GM23338 (cell line): ENCODE measurements around the gene IGIP. TPM values are rescaled to one million over a fixed set of nuclear protein-coding genes. Genes with fewer than 3 reads are reported as not detected.

Source experiments
- ATAC-seq: fragments of 200-7000 bp; cut with Tn5 transposase; 3 replicates; pipeline ENCODE4 v1.9.1; 2020
- DNase-seq: peaks from one replicate; pipeline ENCODE4 v3.0.0-alpha.2; 2015; ENCODE audit warnings: low spot score
- H2AFZ ChIP-seq: fragments of 200-600 bp; sonication (generic); 2 replicates; pipeline ENCODE4 v1.8.0; 2016; ENCODE audit warnings: antibody characterized with exemption, mild to moderate bottlenecking, moderate library complexity
- H3F3A ChIP-seq: fragments of 200-600 bp; sonication (generic); replicated peaks from 2 replicates; pipeline ENCODE4 v1.8.0; 2017; ENCODE audit warnings: antibody characterized with exemption, mixed run types, low read depth
- H3K27ac ChIP-seq: fragments of 200-600 bp; sonication (generic); 2 replicates; pipeline ENCODE4 v1.6.1; 2016; ENCODE audit warnings: low read depth
- H3K27me3 ChIP-seq: fragments of 200-600 bp; sonication (generic); 2 replicates; pipeline ENCODE4 v1.8.0; 2016; ENCODE audit warnings: mild to moderate bottlenecking, mixed run types, moderate library complexity; ENCODE audit not compliant: insufficient read depth
- H3K36me3 ChIP-seq: fragments of 200-600 bp; sonication (generic); 2 replicates; pipeline ENCODE4 v1.8.0; 2016; ENCODE audit warnings: mild to moderate bottlenecking; ENCODE audit not compliant: insufficient read depth
- H3K4me1 ChIP-seq: fragments of 200-600 bp; sonication (generic); 2 replicates; pipeline ENCODE4 v1.8.0; 2016; ENCODE audit warnings: mild to moderate bottlenecking, moderate library complexity; ENCODE audit not compliant: insufficient read depth
- H3K4me2 ChIP-seq: fragments of 200-600 bp; sonication (generic); 2 replicates; pipeline ENCODE4 v1.7.1; 2017; ENCODE audit warnings: mixed run types
- H3K4me3 ChIP-seq: fragments of 200-600 bp; sonication (generic); 2 replicates; pipeline ENCODE4 v1.6.1; 2016; ENCODE audit warnings: mixed run types
- H3K79me2 ChIP-seq: fragments of 200-600 bp; sonication (generic); replicated peaks from 2 replicates; pipeline ENCODE4 v1.8.0; 2017; ENCODE audit warnings: mild to moderate bottlenecking; ENCODE audit not compliant: insufficient read depth
- H3K9me2 ChIP-seq: fragments of 200-600 bp; sonication (generic); 2 replicates; pipeline ENCODE4 v1.8.0; 2017; ENCODE audit not compliant: insufficient read depth
- H4K20me1 ChIP-seq: fragments of 200-600 bp; sonication (generic); replicated peaks from 2 replicates; pipeline ENCODE4 v1.8.0; 2017; ENCODE audit warnings: mild to moderate bottlenecking; ENCODE audit not compliant: insufficient read depth
- H3K27ac Mint-ChIP-seq: 2 replicates; pipeline ENCODE4 v1.8.0; 2020; ENCODE audit warnings: inconsistent platforms, mild to moderate bottlenecking, moderate library complexity, mixed read lengths
- H3K27me3 Mint-ChIP-seq: 3 replicates; pipeline ENCODE4 v1.8.0; 2022; ENCODE audit warnings: low read depth, mild to moderate bottlenecking, moderate library complexity, mixed read lengths, inconsistent platforms; ENCODE audit not compliant: insufficient read depth, poor library complexity
- H3K36me3 Mint-ChIP-seq: 3 replicates; pipeline ENCODE4 v1.8.0; 2021; ENCODE audit warnings: low read depth, mild to moderate bottlenecking, inconsistent platforms, moderate library complexity, mixed read lengths
- H3K4me1 Mint-ChIP-seq: 3 replicates; pipeline ENCODE4 v1.8.0; 2020; ENCODE audit warnings: mild to moderate bottlenecking, inconsistent platforms, mixed read lengths
- H3K4me3 Mint-ChIP-seq: 3 replicates; pipeline ENCODE4 v1.8.0; 2021; ENCODE audit warnings: moderate library complexity, mild to moderate bottlenecking, inconsistent platforms, mixed read lengths
- H3K9me3 Mint-ChIP-seq: 3 replicates; pipeline ENCODE4 v1.8.0; 2020; ENCODE audit warnings: moderate library complexity, mild to moderate bottlenecking, inconsistent platforms, mixed read lengths
- CREB1 ChIP-seq: fragments of 250-450 bp; sonication (Bioruptor Pico); IDR thresholded peaks from 2 replicates; pipeline ENCODE4 v1.5.0; 2020; ENCODE audit warnings: low read depth, mild to moderate bottlenecking, moderate library complexity
- EZH2 ChIP-seq: fragments of 200-600 bp; sonication (generic); IDR thresholded peaks from one replicate; pipeline ENCODE4 v1.8.0; 2017; ENCODE audit warnings: antibody characterized with exemption, mild to moderate bottlenecking, low read depth; ENCODE audit not compliant: unreplicated experiment
- JUNB ChIP-seq: IDR thresholded peaks from one replicate; pipeline ENCODE4 v1.6.1; 2016; ENCODE audit warnings: antibody characterized with exemption; ENCODE audit not compliant: unreplicated experiment
- ZNF114 ChIP-seq: fragments of 250-450 bp; sonication (Bioruptor Pico); IDR thresholded peaks from 2 replicates; pipeline ENCODE4 v1.5.0; 2020; ENCODE audit warnings: mild to moderate bottlenecking, moderate library complexity
- polyA plus RNA-seq: library from polyadenylated mRNA; unstranded; fragments of >200 nt; fragmentation: Nextera tagmentation; extraction: Ambion mirVana; gene quantifications from 2 replicates; pipeline ENCODE4 v1.2.1, GENCODE V29; 2016
- total RNA-seq: library from RNA; depleted of rRNA; stranded (reverse); fragments of >200 nt; shearing (Covaris generic); gene quantifications from 2 replicates; pipeline ENCODE4 v1.2.3, GENCODE V29; 2014
- TF ChIP-seq, protein P1 (sequence below): IDR thresholded peaks from one replicate; pipeline ENCODE4 v1.6.1; 2018; ENCODE audit warnings: antibody characterized with exemption; ENCODE audit not compliant: unreplicated experiment
- TF ChIP-seq, protein P2 (sequence below): IDR thresholded peaks from 2 replicates; pipeline ENCODE4 v1.6.1; 2016; ENCODE audit warnings: antibody characterized with exemption

Gene IGIP
- total and polyA plus RNA-seq, 2 experiments from 2014 or later = 0.21 to 0.38 TPM

DNA sequence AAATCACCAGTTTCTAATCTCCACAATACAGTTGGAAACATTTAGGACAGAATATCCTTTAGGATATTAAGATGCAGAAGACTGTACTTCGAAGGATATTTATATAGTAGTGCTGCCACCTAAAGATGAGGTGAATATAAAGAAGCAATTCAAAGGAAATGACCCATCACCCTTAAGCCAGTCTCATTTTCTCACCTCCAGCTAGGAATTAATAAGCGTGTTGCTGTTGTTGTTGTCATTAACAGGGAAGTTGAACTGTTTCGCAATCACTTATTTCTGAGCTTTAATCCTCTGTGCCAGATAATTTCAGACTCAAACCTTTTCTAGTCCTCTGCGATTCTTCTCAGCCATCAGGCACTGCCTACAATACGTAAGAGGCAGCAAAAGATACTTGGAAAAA is 19.6 kb upstream of the IGIP start:
- Histone ChIP-seq H3K4me2 (no peak overlapping the region), H3K27ac (no peak overlapping the region), H3K4me3 (no peak overlapping the region), H3K9me2 (no peaks in the 10 kb centered on the region), H4K20me1 (peaks cover 16% of the 10 kb centered on the region; the same call in 1 of the 2 replicates), H2AFZ (no peak overlapping the region), H3K4me1 (peaks cover 34% of the 10 kb centered on the region), H3K79me2 (no peaks in the 10 kb centered on the region), H3F3A (peaks cover 18% of the 10 kb centered on the region), H3K36me3 (no peaks in the 10 kb centered on the region), H3K27me3 (peaks cover 90% of the 10 kb centered on the region)
- Mint-ChIP-seq H3K36me3 (no peaks in the 10 kb centered on the region), H3K27me3 (peaks cover 64% of the 10 kb centered on the region), H3K4me1 (peaks cover 27% of the 10 kb centered on the region), H3K4me3 (peak overlapping the region; percentile 92), H3K9me3 (no peaks in the 10 kb centered on the region), H3K27ac (no peak overlapping the region)
- DNase-seq (no peak), ATAC-seq (no peak)
- no peak for TF ChIP-seq CREB1 (CRISPR knock-in tag)
- TF ChIP-seq, protein P1, sequence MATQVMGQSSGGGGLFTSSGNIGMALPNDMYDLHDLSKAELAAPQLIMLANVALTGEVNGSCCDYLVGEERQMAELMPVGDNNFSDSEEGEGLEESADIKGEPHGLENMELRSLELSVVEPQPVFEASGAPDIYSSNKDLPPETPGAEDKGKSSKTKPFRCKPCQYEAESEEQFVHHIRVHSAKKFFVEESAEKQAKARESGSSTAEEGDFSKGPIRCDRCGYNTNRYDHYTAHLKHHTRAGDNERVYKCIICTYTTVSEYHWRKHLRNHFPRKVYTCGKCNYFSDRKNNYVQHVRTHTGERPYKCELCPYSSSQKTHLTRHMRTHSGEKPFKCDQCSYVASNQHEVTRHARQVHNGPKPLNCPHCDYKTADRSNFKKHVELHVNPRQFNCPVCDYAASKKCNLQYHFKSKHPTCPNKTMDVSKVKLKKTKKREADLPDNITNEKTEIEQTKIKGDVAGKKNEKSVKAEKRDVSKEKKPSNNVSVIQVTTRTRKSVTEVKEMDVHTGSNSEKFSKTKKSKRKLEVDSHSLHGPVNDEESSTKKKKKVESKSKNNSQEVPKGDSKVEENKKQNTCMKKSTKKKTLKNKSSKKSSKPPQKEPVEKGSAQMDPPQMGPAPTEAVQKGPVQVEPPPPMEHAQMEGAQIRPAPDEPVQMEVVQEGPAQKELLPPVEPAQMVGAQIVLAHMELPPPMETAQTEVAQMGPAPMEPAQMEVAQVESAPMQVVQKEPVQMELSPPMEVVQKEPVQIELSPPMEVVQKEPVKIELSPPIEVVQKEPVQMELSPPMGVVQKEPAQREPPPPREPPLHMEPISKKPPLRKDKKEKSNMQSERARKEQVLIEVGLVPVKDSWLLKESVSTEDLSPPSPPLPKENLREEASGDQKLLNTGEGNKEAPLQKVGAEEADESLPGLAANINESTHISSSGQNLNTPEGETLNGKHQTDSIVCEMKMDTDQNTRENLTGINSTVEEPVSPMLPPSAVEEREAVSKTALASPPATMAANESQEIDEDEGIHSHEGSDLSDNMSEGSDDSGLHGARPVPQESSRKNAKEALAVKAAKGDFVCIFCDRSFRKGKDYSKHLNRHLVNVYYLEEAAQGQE = no peak
- no peak for TF ChIP-seq ZNF114 (CRISPR knock-in tag)

DNA sequence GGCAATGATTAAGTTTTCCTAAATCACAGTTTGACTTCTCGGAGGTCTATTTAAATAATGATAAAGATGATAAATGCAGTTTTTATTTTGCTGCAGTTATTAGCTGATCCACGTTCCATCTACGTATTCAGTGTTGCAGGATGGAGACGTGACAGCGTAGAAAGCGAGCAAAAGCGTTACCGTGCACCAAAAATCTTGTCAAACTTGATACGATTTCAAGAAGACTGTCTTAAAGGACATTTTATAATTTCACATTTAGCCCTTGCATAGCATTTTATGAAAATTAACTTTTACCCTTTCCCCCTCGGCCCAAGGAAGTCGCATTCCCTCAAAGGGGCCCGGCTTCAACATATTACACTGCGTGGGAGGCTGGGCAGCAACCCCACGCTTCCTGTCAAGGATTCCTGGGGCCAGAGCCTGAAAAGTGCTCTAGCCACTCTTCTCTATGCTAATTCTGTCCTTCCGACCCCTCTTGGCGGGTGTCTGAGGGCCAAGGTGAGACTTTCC is 18.9 kb upstream of the IGIP start:
- Histone ChIP-seq H3K27ac (no peak overlapping the region), H4K20me1 (peaks cover 21% of the 10 kb centered on the region; the same call in 1 of the 2 replicates), H2AFZ (peak overlapping the region; percentile 94), H3K4me2 (peak overlapping the region; percentile 97), H3K36me3 (no peaks in the 10 kb centered on the region), H3K4me3 (peak overlapping the region; percentile 82), H3K4me1 (peaks cover 40% of the 10 kb centered on the region), H3F3A (peaks cover 18% of the 10 kb centered on the region), H3K9me2 (no peaks in the 10 kb centered on the region), H3K27me3 (peaks cover 90% of the 10 kb centered on the region), H3K79me2 (no peaks in the 10 kb centered on the region)
- Mint-ChIP-seq H3K27ac (no peak overlapping the region; the same call in 1 of the 2 replicates), H3K4me3 (peak overlapping the region; percentile 92), H3K27me3 (peaks cover 72% of the 10 kb centered on the region), H3K36me3 (no peaks in the 10 kb centered on the region), H3K4me1 (peaks cover 32% of the 10 kb centered on the region), H3K9me3 (no peaks in the 10 kb centered on the region)
- DNase-seq (no peak), ATAC-seq (no peak)
- TF ChIP-seq, protein P2, sequence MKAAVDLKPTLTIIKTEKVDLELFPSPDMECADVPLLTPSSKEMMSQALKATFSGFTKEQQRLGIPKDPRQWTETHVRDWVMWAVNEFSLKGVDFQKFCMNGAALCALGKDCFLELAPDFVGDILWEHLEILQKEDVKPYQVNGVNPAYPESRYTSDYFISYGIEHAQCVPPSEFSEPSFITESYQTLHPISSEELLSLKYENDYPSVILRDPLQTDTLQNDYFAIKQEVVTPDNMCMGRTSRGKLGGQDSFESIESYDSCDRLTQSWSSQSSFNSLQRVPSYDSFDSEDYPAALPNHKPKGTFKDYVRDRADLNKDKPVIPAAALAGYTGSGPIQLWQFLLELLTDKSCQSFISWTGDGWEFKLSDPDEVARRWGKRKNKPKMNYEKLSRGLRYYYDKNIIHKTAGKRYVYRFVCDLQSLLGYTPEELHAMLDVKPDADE = no peak
- TF ChIP-seq JUNB (no peak), EZH2 (peak; percentile 63)
